Activated CD8-positive, alpha-beta memory T cell treated with anti-CD3 and anti-CD28 coated beads for 24 hours (primary cell): ENCODE results near the gene TSPAN31.
"Not testable (repeated sequence)": the region's sequence is repeated elsewhere in the genome, so short reads cannot be mapped to it uniquely, and the experiment has no call there.

ENCODE experiments used
- DNase-seq: peaks from one replicate; pipeline ENCODE4 v3.0.0-alpha.2; 2020

Gene TSPAN31

GRCh38 chr12:57769594-57769993 lies 24.8 kb downstream of the TSPAN31 start:
- no peak for DNase-seq

- DNase-seq: no peak
These were observed 25.9 kb downstream of the TSPAN31 start for GRCh38 chr12:57770734-57771133.

- DNase-seq: no peak
These were observed 26.5 kb downstream of the TSPAN31 start for GRCh38 chr12:57771236-57771872.

- DNase-seq: peak; percentile 98
These were observed 27.1 kb downstream of the TSPAN31 start, which contains the start of gene METTL1 for GRCh38 chr12:57771873-57772428. Gene METTL1 (minus strand): TSS chr12:57772105. CDS start chr12:57772083, 22 bp downstream.

GRCh38 chr12:57772429-57773322 lies 27.8 kb downstream of the TSPAN31 start, which contains the start of gene EEF1AKMT3:
Gene EEF1AKMT3 (plus strand): TSS chr12:57772614. CDS start chr12:57772725, 111 bp downstream.
- no peak for DNase-seq

GRCh38 chr12:57774634-57775033 lies 29.8 kb downstream of the TSPAN31 start:
- not testable (repeated sequence) for DNase-seq

GRCh38 chr12:57775044-57775443 lies 30.2 kb downstream of the TSPAN31 start:
- no peak for DNase-seq

GRCh38 chr12:57775563-57776246 lies 30.9 kb downstream of the TSPAN31 start:
- no peak for DNase-seq

GRCh38 chr12:57776247-57776587 lies 31.4 kb downstream of the TSPAN31 start:
- no peak for DNase-seq

- no peak for DNase-seq
These were observed 32.5 kb downstream of the TSPAN31 start for GRCh38 chr12:57777367-57777766.

- DNase-seq: no peak
These were observed 33.1 kb downstream of the TSPAN31 start for GRCh38 chr12:57777911-57778310.

GRCh38 chr12:57779736-57780135 lies 34.9 kb downstream of the TSPAN31 start:
- no peak for DNase-seq

GRCh38 chr12:57780284-57780897 lies 35.6 kb downstream of the TSPAN31 start:
- no peak for DNase-seq

- DNase-seq: no peak
These were observed 36.4 kb downstream of the TSPAN31 start for GRCh38 chr12:57781244-57781643.

- DNase-seq: no peak
These were observed 37.0 kb downstream of the TSPAN31 start for GRCh38 chr12:57781801-57782200.

GRCh38 chr12:57782243-57782607 lies 37.4 kb downstream of the TSPAN31 start:
- DNase-seq: no peak

GRCh38 chr12:57782608-57783465 lies 38.0 kb downstream of the TSPAN31 start, which contains the start of gene TSFM:
Gene TSFM (plus strand): TSS chr12:57782787. CDS start chr12:57782802, 15 bp downstream.
- peak; percentile 99 for DNase-seq

- no peak for DNase-seq
These were observed 38.6 kb downstream of the TSPAN31 start for GRCh38 chr12:57783466-57783801.

GRCh38 chr12:57783861-57784260 lies 39.0 kb downstream of the TSPAN31 start:
- DNase-seq: no peak

GRCh38 chr12:57793920-57794319 lies 49.1 kb downstream of the TSPAN31 start:
- DNase-seq: no peak

GRCh38 chr12:57795354-57795753 lies 50.5 kb downstream of the TSPAN31 start:
- no peak for DNase-seq

- DNase-seq: no peak
These were observed 52.2 kb downstream of the TSPAN31 start for GRCh38 chr12:57796996-57797395.
